Mesodermal cell (in vitro differentiated cells): ENCODE data around the gene EML4.

Experiments used
- H3K27ac ChIP-seq: 2 replicates; pipeline ENCODE4 v1.7.0; 2013; ENCODE audit warnings: mild to moderate bottlenecking, low read depth, low read length, moderate library complexity; ENCODE audit not compliant: severe bottlenecking
- H3K36me3 ChIP-seq: 2 replicates; pipeline ENCODE4 v1.7.1; 2013; ENCODE audit warnings: mild to moderate bottlenecking, low read length, moderate library complexity; ENCODE audit not compliant: control insufficient read depth, insufficient read depth
- H3K4me1 ChIP-seq: one replicate; pipeline ENCODE4 v1.7.1; 2013; ENCODE audit warnings: mild to moderate bottlenecking, low read length; ENCODE audit not compliant: insufficient read depth, control insufficient read depth, poor library complexity, severe bottlenecking
- H3K4me3 ChIP-seq: 2 replicates; pipeline ENCODE4 v1.7.0; 2013; ENCODE audit warnings: low read length, control low read depth, mild to moderate bottlenecking; ENCODE audit not compliant: insufficient read depth, poor library complexity, severe bottlenecking; ENCODE audit errors: extremely low read depth
- H3K9me3 ChIP-seq: 2 replicates; pipeline ENCODE4 v1.7.1; 2013; ENCODE audit warnings: mild to moderate bottlenecking, low read length, moderate library complexity; ENCODE audit not compliant: control insufficient read depth
- WGBS, 2 experiments: methylation state at CpG; one replicate each; pipeline ENCODE4 v1.1.5; 2013; ENCODE audit warnings: missing lambda C conversion rate in 2 of 2; ENCODE audit not compliant: insufficient coverage in 2 of 2; 5-methylcytosine and 5-hydroxymethylcytosine counted together

Gene EML4

DNA sequence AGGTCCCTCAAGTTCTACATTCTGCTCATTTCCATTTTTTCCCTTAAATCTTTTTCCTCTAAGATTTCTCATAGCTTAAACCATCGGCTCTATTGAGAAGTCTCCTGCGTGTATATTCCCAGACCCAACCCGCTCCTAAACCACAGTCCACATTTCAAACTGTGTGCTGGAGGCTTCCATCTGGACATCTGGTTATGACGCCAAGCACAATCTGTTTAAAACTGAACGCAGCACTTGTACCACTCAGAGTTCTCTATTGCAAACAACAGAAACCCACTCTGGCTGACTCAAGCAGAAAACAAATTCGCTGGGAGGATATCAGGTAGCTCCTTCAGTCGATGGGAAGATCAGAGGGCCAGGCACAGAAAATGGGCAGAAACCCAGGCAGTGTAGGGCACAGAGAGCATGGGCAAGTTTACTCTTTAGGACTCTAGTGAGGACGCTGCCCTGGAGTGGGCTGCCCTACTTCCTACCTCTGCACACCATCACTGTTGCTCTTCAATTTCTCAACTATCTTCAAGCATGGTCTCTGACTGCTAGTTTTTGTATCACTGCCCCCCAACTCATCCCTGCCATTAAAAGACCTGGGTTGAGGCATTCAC, 5.6 kb upstream of the EML4 start:
- Histone ChIP-seq H3K27ac (no peak overlapping the region), H3K9me3 (peaks cover under 1% of the 10 kb centered on the region), H3K4me1 (no peaks in the 10 kb centered on the region), H3K4me3 (no peak overlapping the region), H3K36me3 (no peaks in the 10 kb centered on the region)
- 94 to 97% methylated on average over 7 of the region's 8 CpGs for WGBS, 2 experiments

- Histone ChIP-seq H3K36me3 (no peaks in the 10 kb centered on the region), H3K4me1 (no peaks in the 10 kb centered on the region), H3K4me3 (no peak overlapping the region), H3K9me3 (peaks cover 5% of the 10 kb centered on the region), H3K27ac (no peak overlapping the region)
- WGBS, 2 experiments = 94 to 95% methylated on average over 2 of the region's 3 CpGs
These were observed 5.1 kb upstream of the EML4 start for GRCh38 chr2:42164046-42164445.

DNA sequence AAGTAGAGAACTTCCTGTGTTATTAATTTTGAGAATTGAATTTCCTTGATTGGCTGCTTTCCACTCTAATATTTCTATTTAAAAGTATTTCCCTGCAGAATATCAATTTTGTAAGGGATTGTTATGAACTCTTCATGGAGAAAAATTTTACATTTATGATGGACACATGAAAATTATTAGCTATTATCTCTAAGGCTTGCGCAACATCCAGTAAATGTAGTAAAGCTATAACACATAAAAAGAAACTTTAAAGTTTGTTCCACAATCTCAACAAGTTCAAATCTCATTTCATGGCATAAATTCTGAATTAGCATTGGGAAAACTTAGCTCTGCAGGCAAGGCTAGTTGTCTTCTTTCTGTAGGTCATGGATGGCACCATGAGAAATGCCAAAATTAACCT, 4.2 kb upstream of the EML4 start:
- Histone ChIP-seq H3K4me1 (no peaks in the 10 kb centered on the region), H3K27ac (no peak overlapping the region), H3K9me3 (peaks cover 5% of the 10 kb centered on the region), H3K4me3 (no peak overlapping the region), H3K36me3 (no peaks in the 10 kb centered on the region)
- WGBS, 2 experiments = no CpG with 5 or more reads among the region's 1 CpG

DNA sequence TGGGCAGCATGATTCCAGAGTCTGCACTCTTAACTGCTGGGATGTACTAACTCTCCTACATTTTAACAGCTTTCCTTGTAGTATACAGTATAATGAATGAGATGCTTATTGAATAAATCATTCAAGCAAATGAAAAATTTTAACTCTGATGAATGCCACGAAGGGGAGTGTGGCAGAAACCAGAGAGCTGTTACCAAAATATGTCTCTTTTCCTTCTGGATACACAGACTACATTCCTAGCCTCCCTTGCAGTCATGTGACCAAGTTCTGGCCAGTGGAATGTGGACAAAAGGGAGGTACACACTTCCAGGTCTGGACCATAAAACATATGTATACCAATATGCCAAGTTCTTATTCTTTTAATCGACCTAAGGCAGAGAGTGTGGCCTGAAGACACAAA, 1.7 kb upstream of the EML4 start:
- 100% methylated on average over 1 of the region's 2 CpGs; no CpG with 5 or more reads in 1 of the 2 experiments for WGBS, 2 experiments
- H3K4me3 ChIP-seq = no peak overlapping the region

DNA sequence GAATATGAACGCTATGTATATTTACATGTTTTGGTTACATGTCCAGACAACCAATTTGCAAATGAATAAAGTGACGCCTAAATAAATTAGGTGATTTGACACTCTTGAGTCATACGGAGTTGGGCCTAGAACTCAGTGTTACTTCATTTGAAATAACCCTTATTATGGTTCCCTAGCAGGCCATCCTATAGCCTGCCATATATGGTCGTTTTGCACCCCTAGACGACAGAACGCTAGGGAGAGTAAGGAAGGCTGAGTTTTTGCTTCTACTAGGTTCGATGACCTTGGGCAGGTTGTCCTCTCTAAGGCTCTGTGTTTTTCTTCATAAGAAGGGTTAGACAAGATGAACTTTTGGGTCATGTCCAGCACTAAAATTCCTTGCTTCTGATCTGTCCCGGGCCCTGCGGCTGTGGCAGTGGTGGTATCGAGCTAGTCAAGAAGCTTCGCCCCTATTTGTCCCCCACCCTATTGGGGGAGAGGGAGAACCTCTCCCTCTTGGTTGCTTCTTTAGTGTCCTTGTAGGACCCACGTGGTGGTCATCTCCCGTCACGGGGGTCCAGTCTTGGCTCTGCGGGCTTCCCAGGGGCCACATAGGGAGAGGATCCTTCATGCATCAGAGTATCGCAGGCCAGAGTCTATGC, 574 bp upstream of the EML4 start:
- no peak overlapping the region for H3K27ac ChIP-seq

More for the DNA sequence above, 1.7 kb upstream of the EML4 start:
- Histone ChIP-seq H3K27ac (no peak overlapping the region), H3K36me3 (no peaks in the 10 kb centered on the region), H3K9me3 (peaks cover 5% of the 10 kb centered on the region), H3K4me1 (no peaks in the 10 kb centered on the region)

DNA sequence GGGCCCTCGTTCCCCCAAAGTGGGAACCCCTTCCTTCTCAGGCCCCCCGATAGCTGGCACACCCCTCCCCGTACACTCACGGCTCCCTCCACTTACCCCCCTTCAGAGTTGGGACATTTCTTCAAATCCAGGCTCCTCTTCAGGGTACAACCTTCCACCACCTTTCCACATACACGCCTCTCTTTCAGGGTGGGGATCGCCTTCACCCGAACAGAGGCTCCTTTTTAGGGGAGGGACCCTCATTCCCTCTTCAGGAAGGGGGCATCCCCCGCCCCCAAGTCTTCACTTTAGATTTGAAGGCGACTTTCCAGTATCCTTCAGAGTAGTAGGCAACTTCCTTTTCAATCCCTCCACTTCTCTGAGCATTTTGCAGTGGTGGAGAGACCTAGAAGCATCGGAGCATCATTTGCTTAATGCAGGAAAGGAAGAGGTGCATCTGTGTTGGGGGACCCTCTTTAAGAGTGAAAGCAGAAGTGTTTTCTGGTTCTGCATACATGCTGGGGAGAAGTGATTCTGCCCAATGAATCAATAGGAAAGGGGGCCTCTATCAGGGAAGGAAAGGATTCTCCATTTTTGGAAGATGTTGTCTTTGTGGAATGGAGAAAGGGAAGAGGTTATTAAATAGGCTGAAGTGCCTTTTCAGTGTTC, 845 bp downstream of the EML4 start:
- Histone ChIP-seq H3K4me1 (no peaks in the 10 kb centered on the region), H3K36me3 (no peaks in the 10 kb centered on the region), H3K4me3 (peak overlapping the region; percentile 77), H3K27ac (peak overlapping the region; percentile 61), H3K9me3 (peaks cover 5% of the 10 kb centered on the region)
- 0% methylated on average over 6 to 10 of the region's 10 CpGs for whole genome bisulfite sequencing, 2 experiments

More for the DNA sequence above, 574 bp upstream of the EML4 start:
- Histone ChIP-seq H3K4me1 (no peaks in the 10 kb centered on the region), H3K4me3 (no peak overlapping the region), H3K36me3 (no peaks in the 10 kb centered on the region), H3K9me3 (peaks cover 5% of the 10 kb centered on the region)
- 80 to 84% methylated on average over 15 of the region's 16 CpGs for WGBS, 2 experiments

DNA sequence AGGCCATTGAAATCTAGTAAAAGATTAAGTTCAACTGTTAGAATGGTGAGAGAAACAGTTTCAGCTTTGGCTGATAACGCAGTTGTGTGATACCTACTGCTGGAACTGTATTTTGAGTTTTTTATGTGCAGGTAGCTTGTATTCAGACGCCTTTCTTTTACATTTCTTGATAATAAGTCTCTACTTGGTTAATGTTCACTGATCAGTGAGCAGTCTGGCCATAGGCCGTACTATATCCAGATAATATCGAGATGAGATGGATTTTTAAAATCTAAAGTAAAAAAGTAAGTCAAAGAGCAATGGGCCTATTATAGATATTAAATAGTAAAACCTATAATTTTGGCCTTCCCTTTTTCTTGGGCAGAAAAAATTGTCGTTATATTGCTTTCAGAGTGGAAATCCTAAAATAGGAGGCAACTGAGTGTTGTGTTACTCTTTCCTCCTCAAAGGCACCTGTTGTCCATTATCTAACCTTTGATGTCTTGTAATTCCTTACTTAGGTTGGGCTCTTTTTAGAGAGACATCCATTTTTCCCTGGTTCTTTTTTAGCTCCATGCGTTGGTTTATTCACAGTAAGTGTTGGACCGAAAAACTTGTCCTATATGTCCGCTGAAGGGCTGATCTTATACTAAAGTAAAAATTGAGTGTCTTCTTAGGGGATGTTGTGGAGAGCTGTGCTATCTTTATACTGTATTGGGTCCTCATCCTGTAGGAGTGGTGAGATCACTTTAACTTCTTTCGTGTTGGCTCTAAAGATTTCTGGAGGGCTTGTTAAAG, 1.7 kb downstream of the EML4 start:
- Histone ChIP-seq H3K36me3 (no peaks in the 10 kb centered on the region), H3K27ac (no peak overlapping the region), H3K4me3 (peak overlapping the region; percentile 77), H3K9me3 (peaks cover 5% of the 10 kb centered on the region), H3K4me1 (no peaks in the 10 kb centered on the region)
- 56% methylated on average over 5 of the region's 9 CpGs; no CpG with 5 or more reads in 1 of the 2 experiments for WGBS, 2 experiments

DNA sequence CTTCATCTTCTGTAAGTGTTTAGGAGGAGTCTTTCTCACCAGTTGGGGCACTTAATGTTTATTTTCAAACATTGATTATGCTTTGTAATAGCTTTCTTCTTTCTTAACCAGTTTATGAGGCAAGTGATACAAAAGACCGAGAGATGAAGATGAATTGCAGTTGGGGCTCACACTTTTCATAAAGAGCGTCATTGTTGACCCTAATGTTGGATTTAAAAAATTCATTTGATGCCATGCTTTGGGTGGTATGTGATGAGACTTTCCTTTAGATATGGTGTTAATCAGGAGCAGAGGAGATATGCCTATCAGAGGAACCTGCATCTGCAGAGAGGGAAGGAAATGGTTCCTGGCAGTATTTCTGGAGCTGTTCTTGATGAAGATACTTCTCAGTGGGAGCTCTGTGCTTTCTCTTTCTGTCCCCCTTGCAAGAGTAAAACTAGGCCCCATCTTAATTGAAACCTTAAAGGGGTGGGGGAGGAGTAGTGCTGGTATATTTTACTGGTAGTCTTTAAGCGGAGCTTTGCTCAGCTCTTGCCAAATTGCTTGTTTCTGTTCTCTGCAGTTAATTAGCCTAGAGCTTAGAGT, 2.3 kb downstream of the EML4 start:
- WGBS, 2 experiments = 67 to 78% methylated on average over 1 to 2 of the region's 3 CpGs
- Histone ChIP-seq H3K9me3 (peaks cover 5% of the 10 kb centered on the region), H3K27ac (peak overlapping the region; percentile 10), H3K4me1 (no peaks in the 10 kb centered on the region), H3K36me3 (no peaks in the 10 kb centered on the region), H3K4me3 (peak overlapping the region; percentile 77)

DNA sequence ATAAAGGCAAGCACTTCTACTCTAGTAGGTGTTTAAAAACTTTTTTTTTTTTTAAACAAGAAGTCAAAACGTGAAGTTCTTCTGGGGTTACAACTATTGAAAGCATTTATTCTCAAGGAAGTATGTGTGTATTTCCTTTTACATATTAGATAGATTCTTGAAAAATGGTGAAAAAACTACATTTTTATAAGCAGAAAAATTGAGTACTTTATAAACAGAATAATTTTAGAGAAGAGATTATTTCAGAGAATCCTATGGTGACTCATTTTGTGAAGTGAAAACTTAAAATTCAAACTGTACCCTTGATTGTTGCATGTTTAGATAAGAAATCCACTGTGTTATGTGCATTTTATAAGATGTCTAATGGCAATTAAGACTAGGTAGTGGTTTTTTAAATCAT, 2.9 kb downstream of the EML4 start:
- WGBS, 2 experiments = no CpG with 5 or more reads among the region's 1 CpG
- peaks cover 5% of the 10 kb centered on the region for H3K9me3 ChIP-seq
- H3K4me1 ChIP-seq = no peaks in the 10 kb centered on the region
- peak overlapping the region; percentile 77 for H3K4me3 ChIP-seq
- peak overlapping the region; percentile 10 for H3K27ac ChIP-seq
- no peaks in the 10 kb centered on the region for H3K36me3 ChIP-seq

- Histone ChIP-seq H3K9me3 (peaks cover 5% of the 10 kb centered on the region), H3K36me3 (no peaks in the 10 kb centered on the region), H3K4me1 (no peaks in the 10 kb centered on the region), H3K4me3 (no peak overlapping the region), H3K27ac (no peak overlapping the region)
- WGBS, 2 experiments = no CpG with 5 or more reads among the region's 1 CpG
These were observed 3.4 kb downstream of the EML4 start for GRCh38 chr2:42172566-42172965.
